ENCODE results near the gene PALLD. TPM values are rescaled to one million over a fixed set of nuclear protein-coding genes. Genes with fewer than 3 reads are reported as not detected.

The PALLD gene
- total and polyA plus RNA-seq, 3 donors from 2014 or later = 138 to 156 (median 146) TPM

GRCh38 chr4:168648494-168648893, 151.6 kb downstream of the PALLD start:
- DNase-seq = no peak
- Histone ChIP-seq H3K36me3 (ENCODE audit: low read depth, missing control alignments) (no peaks in the 10 kb centered on the region), H3K27ac (no peak overlapping the region), H3K27me3 (no peaks in the 10 kb centered on the region), H3K4me3 (no peak overlapping the region), H3K4me1 (no peaks in the 10 kb centered on the region), H3K9me3 (no peaks in the 10 kb centered on the region)
- no peak for TF ChIP-seq POLR2A (IDR thresholded peaks at IDR 0.05)
- TF ChIP-seq CTCF (IDR thresholded peaks at IDR 0.05) = no peak
- intact Hi-C loops (cut with DNase I; ENCODE audit: low total_unique reads) = no loop called here
- 54 to 78% methylated on average over 3 of the region's 3 CpGs for WGBS, 2 donors

- 78 to 82% methylated on average over 3 of the region's 3 CpGs for WGBS, 2 donors
- Histone ChIP-seq H3K27ac (no peak overlapping the region), H3K36me3 (ENCODE audit: low read depth, missing control alignments) (no peaks in the 10 kb centered on the region), H3K4me1 (no peaks in the 10 kb centered on the region), H3K4me3 (no peak overlapping the region), H3K9me3 (no peaks in the 10 kb centered on the region), H3K27me3 (no peaks in the 10 kb centered on the region)
- DNase-seq = no peak
- TF ChIP-seq POLR2A (IDR thresholded peaks at IDR 0.05) (no peak), CTCF (IDR thresholded peaks at IDR 0.05) (no peak)
- intact Hi-C loops (cut with DNase I; ENCODE audit: low total_unique reads) = no loop called here
Measured at GRCh38 chr4:168648929-168649328, 152.1 kb downstream of the PALLD start.

GRCh38 chr4:168651374-168651773, 154.5 kb downstream of the PALLD start:
- no peak overlapping the region for H3K4me3 ChIP-seq
- 42% methylated on average over 2 of the region's 2 CpGs for WGBS, 2 donors
- no peaks in the 10 kb centered on the region for H3K36me3 ChIP-seq (ENCODE audit: low read depth, missing control alignments)
- H3K9me3 ChIP-seq = no peaks in the 10 kb centered on the region
- H3K27me3 ChIP-seq = no peaks in the 10 kb centered on the region
- no peak for TF ChIP-seq CTCF (IDR thresholded peaks at IDR 0.05)
- TF ChIP-seq POLR2A (IDR thresholded peaks at IDR 0.05) = no peak
- H3K27ac ChIP-seq = no peak overlapping the region
- H3K4me1 ChIP-seq = no peaks in the 10 kb centered on the region
- intact Hi-C loops (cut with DNase I; ENCODE audit: low total_unique reads) = no loop called here
- DNase-seq = no peak

- no peaks in the 10 kb centered on the region for H3K9me3 ChIP-seq
- H3K4me1 ChIP-seq = no peaks in the 10 kb centered on the region
- no peak overlapping the region for H3K4me3 ChIP-seq
- no peak for DNase-seq
- no peaks in the 10 kb centered on the region for H3K27me3 ChIP-seq
- WGBS, 2 donors = 60 to 63% methylated on average over 4 of the region's 4 CpGs
- TF ChIP-seq POLR2A (IDR thresholded peaks at IDR 0.05) (no peak), CTCF (IDR thresholded peaks at IDR 0.05) (no peak)
- H3K27ac ChIP-seq = no peak overlapping the region
- H3K36me3 ChIP-seq (ENCODE audit: low read depth, missing control alignments) = no peaks in the 10 kb centered on the region
- intact Hi-C loops (cut with DNase I; ENCODE audit: low total_unique reads) = no loop called here
Measured at GRCh38 chr4:168651864-168652263, 155.0 kb downstream of the PALLD start.

- TF ChIP-seq POLR2A (IDR thresholded peaks at IDR 0.05) (no peak), CTCF (IDR thresholded peaks at IDR 0.05) (no peak)
- H3K27me3 ChIP-seq = no peaks in the 10 kb centered on the region
- H3K9me3 ChIP-seq = no peaks in the 10 kb centered on the region
- no peaks in the 10 kb centered on the region for H3K36me3 ChIP-seq (ENCODE audit: low read depth, missing control alignments)
- H3K27ac ChIP-seq = no peak overlapping the region
- 93 to 94% methylated on average over 2 of the region's 2 CpGs for WGBS, 2 donors
- H3K4me3 ChIP-seq = no peak overlapping the region
- no peaks in the 10 kb centered on the region for H3K4me1 ChIP-seq
- DNase-seq = no peak
- intact Hi-C loops (cut with DNase I; ENCODE audit: low total_unique reads) = no loop called here
Measured at GRCh38 chr4:168652755-168653154, 155.9 kb downstream of the PALLD start.

All from testis (tissue), 3 donors.